Epithelial cell of proximal tubule (primary cell): ENCODE data around the gene SLC44A1. TPM values are rescaled to one million over a fixed set of nuclear protein-coding genes. Genes with fewer than 3 reads are reported as not detected.

ENCODE experiments used
- DNase-seq: peaks from one replicate; pipeline ENCODE4 v3.0.0-alpha.2; 2011; ENCODE audit warnings: low read depth
- H3K4me3 ChIP-seq: 2 replicates; pipeline ENCODE4 v1.5.1; 2011; ENCODE audit warnings: low read depth, mild to moderate bottlenecking, low read length
- total RNA-seq: library from RNA; depleted of rRNA; stranded (reverse); fragments of >200 nt; gene quantifications from 2 replicates; pipeline ENCODE4 v1.2.3, GENCODE V29; 2015
- TF ChIP-seq, protein P1 (sequence below): conservative IDR thresholded peaks from 2 replicates; pipeline ENCODE4 v1.5.1; 2012; ENCODE audit warnings: low read depth, mild to moderate bottlenecking, low read length

SLC44A1 gene
- total RNA-seq, 1 donor from 2014 or later = 21.2 TPM

DNA sequence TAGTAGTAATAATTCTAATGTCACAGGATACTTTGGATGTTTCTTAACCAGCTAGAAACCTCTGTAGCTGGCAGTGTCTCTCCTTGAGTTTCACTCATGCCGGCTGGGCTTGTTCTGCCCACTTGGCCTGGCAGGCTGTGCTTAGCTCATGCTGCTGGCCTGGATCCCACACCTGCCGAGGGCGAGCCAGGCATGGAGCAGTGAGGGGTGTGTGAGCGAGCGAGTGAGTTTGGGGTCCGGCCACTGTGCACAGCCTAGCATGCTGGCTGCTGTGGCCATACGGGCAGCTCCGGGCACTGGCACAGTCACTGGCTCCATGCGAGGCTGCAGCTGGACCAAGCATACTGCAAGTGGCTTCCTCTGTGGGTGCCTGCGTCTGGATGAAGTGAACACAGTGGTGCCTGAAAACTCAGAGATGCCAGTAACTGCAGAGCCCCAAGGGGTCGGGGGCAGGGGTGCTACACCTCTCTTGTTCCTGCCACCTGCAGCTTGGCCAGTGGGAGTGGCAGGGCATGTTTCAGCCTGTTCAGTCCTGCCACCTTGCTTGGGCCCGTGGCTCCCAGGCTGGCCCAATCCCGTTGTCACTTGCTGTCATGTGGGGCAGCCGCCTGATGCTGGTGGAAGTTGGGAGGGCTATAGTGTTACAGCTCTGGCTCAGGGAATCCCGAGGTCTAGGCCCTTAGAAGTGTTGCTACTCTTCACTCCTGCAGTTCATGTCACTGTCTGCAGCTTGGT is 213.3 kb downstream of the SLC44A1 start:
- TF ChIP-seq, protein P1, sequence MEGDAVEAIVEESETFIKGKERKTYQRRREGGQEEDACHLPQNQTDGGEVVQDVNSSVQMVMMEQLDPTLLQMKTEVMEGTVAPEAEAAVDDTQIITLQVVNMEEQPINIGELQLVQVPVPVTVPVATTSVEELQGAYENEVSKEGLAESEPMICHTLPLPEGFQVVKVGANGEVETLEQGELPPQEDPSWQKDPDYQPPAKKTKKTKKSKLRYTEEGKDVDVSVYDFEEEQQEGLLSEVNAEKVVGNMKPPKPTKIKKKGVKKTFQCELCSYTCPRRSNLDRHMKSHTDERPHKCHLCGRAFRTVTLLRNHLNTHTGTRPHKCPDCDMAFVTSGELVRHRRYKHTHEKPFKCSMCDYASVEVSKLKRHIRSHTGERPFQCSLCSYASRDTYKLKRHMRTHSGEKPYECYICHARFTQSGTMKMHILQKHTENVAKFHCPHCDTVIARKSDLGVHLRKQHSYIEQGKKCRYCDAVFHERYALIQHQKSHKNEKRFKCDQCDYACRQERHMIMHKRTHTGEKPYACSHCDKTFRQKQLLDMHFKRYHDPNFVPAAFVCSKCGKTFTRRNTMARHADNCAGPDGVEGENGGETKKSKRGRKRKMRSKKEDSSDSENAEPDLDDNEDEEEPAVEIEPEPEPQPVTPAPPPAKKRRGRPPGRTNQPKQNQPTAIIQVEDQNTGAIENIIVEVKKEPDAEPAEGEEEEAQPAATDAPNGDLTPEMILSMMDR = no peak
- H3K4me3 ChIP-seq = no peak overlapping the region
- no peak for DNase-seq

DNA sequence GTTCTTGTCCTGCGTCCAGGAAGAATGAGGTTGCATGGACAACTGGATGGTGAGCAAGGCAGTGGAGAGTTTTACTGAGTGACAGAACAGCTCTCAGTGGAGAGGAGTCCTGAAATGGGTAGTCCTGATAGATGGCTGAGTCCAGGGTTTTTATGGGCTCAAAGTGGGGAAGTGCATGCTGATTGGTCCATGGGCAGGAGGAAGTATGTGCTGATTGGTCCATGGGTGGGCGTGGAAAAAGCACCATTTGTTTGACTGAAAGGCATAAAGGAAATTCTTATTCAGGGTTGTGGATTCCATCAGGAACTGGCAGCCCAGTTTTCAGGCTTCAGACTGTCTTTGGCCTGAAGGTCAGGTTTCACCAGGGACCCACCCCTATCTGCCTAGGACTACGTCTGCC is 214.0 kb downstream of the SLC44A1 start:
- TF ChIP-seq, protein P1 = no peak
- no peak overlapping the region for H3K4me3 ChIP-seq
- DNase-seq = no peak

DNA sequence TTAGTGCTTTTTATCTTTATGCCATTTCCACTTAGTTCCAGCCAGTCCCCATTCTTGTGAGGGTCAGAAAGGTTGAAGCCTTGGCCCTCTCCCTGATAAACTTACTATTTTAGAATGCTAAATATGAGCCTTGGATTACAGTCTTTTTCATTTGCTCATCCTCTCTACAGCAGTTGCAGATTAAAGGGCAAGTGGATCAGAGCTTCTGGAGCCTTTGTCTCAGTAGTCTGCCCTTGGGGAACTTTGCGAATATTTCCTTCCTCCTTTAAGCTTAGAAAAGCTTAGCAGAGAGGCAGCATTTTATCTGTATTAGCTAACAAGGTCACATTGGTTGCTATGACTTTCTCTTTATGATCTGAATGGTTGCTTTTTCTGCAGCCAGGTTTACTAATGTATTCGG is 214.9 kb downstream of the SLC44A1 start:
- no peak for DNase-seq
- TF ChIP-seq, protein P1 = no peak
- H3K4me3 ChIP-seq = no peak overlapping the region

DNA sequence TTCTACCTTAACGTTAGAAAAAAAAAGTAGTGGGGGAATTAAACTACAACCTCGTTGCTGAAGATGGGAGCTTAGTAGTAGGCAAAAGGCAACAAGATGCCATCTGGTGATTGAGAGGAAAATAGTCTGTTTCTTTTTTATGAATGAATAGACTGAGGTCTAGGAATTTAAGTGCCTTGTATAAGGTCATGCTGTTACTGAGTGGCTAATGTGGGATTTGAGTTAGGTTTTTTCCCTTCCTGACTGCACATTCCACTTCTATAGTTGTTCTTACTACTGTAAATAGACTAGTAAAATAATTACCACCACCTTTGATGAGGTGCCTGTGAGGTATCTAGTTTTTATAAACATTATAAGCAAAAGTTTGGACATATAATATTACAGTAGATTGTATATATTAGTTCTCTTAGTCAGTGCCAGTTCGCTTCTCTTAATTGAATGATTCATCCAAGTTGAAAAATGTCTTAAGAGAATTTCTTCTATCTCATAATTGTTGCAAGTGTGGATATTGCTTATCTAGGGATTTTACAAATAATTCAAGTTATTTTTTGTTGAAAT is 222.5 kb downstream of the SLC44A1 start:
- no peak overlapping the region for H3K4me3 ChIP-seq
- TF ChIP-seq, protein P1 = no peak
- no peak for DNase-seq

DNA sequence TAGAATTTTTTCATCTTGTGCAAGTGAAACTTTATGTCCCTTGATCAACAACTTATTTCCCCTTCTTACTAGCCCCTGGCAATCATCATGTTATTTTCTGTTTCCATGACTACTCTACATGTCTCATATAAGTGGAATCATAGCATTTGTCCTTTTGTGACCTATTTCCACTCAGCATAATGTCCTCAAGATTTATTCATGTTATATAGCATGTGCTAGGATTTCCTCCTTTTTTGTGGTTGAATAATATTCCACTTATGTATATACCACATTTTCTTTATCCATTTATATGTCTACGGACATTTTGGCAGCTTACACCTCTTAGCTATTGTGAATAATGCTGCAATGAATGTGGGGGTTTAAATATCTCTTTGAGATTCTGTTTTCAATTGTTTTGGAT is 224.4 kb downstream of the SLC44A1 start:
- DNase-seq = no peak
- TF ChIP-seq, protein P1 = no peak

DNA sequence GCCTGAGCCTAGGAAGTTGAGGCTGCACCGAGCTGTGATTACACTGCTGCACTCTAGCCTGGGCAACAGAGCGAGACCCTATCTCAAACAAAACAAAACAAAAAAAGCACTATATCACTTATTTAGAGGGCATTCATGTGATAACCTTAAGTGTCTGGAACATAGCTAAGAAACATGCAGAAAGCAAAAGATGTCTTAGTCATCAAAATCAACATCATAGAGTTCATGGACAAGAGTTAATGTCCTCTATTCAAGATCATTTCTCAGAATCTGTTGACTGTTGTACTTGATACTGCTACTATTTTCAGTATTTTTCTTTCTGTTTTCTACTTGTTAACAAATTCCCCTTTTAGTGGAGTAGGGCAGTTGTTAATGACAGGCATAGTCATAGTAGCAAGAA is 228.8 kb downstream of the SLC44A1 start:
- no peak overlapping the region for H3K4me3 ChIP-seq
- TF ChIP-seq, protein P1 = no peak
- DNase-seq = no peak

More for the DNA sequence above, 224.4 kb downstream of the SLC44A1 start:
- no peak overlapping the region for H3K4me3 ChIP-seq

DNA sequence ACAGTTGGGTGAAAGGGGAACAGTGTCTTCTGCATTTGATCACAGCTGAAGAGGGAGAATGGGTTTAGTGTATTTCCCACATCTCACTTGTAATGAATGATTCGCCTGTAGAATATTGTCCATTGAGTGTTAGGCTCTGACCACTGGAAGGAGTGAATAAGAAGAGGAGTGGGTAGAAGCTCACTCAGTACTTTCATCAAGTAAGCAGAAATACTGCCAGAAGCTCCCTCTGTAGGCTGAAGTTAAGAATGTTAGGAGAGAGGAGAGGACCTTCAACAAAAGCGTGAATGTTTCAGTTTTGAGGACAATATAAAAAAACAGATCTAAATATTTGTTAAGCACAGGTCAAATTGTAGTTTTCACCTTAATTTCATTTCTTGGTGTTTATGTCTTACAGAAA is 230.9 kb downstream of the SLC44A1 start:
- TF ChIP-seq, protein P1 = peak; percentile 59
- H3K4me3 ChIP-seq = no peak overlapping the region
- DNase-seq = peak; percentile 15
